Gastroesophageal sphincter (tissue), 3 donors: ENCODE results near the gene LRRC58.

Source experiments
- CTCF ChIP-seq, 4 experiments: fragments of 200-600 bp in 2 of 4; fragments of 450-650 bp in 2 of 4; sonication (generic) in 1 of 4; IDR thresholded peaks; one replicate each; pipeline ENCODE4 v1.5.1; 2017 to 2019; ENCODE audit warnings: antibody characterized with exemption in 4 of 4, mild to moderate bottlenecking in 2 of 4, moderate library complexity in 2 of 4
- POLR2A ChIP-seq, 2 donors: fragments of 450-650 bp; IDR thresholded peaks; one replicate each; pipeline ENCODE4 v1.6.1; 2017; ENCODE audit warnings: antibody characterized with exemption in 2 of 2, mild to moderate bottlenecking in 2 of 2, moderate library complexity in 1 of 2
- POLR2AphosphoS5 ChIP-seq: sonication (generic); formaldehyde crosslinking; IDR thresholded peaks from one replicate; pipeline ENCODE4 v1.6.1; 2017; ENCODE audit warnings: antibody characterized with exemption

- no peak for TF ChIP-seq CTCF (IDR thresholded peaks at IDR 0.05)
- TF ChIP-seq POLR2A (IDR thresholded peaks at IDR 0.05): no peak
- TF ChIP-seq POLR2AphosphoS5: no peak
Measured at GRCh38 chr3:120353463-120353862, 4.3 kb upstream of the LRRC58 start.
